HEK293 (cell line): Measurements from ENCODE around the gene NARS2.

ENCODE experiments used
- CTCF ChIA-PET: fragments of 350-600 bp; formaldehyde crosslinking; extraction: SDS; loops from one replicate; lab custom pipeline; 2021; ENCODE audit warnings: antibody characterized with exemption; lab: Yijun Ruan, JAX
- POLR2A ChIA-PET: fragments of 300-600 bp; formaldehyde crosslinking; extraction: SDS; loops from one replicate; lab custom pipeline; 2020; ENCODE audit warnings: antibody characterized with exemption, inconsistent platforms; lab: Yijun Ruan, JAX
- H3K27ac ChIP-seq: fragments of 200-500 bp; sonication (Bioruptor generic); 2 replicates; pipeline ENCODE4 v1.5.1; 2014; ENCODE audit warnings: low read depth, low read length, control low read depth, inconsistent platforms; ENCODE audit errors: extremely low read depth
- H3K36me3 ChIP-seq, 2 experiments: fragments of 200-500 bp in 1 of 2; sonication (Bioruptor generic) in 1 of 2; 1 replicate in 1 of 2; 2 replicates in 1 of 2; pipeline ENCODE4 v1.5.1; 2014 to 2017; ENCODE audit warnings: inconsistent platforms in 2 of 2, low read length in 2 of 2; ENCODE audit not compliant: control insufficient read depth in 2 of 2, insufficient read depth in 1 of 2
- H3K4me1 ChIP-seq: fragments of 200-500 bp; sonication (Bioruptor generic); 2 replicates; pipeline ENCODE4 v1.5.1; 2014; ENCODE audit warnings: mild to moderate bottlenecking, low read length, inconsistent platforms; ENCODE audit not compliant: control insufficient read depth, insufficient read depth
- H3K4me3 ChIP-seq: 2 replicates; pipeline ENCODE4 v1.5.1; 2011; ENCODE audit warnings: low read depth, mild to moderate bottlenecking, control low read depth, low read length, moderate library complexity
- H3K9me3 ChIP-seq: fragments of 200-500 bp; sonication (Bioruptor generic); 2 replicates; pipeline ENCODE4 v1.5.1; 2014; ENCODE audit warnings: low read depth, low read length, inconsistent platforms; ENCODE audit not compliant: control insufficient read depth, insufficient read depth
- KLF10 ChIP-seq: fragments of 450-650 bp; IDR thresholded peaks from 2 replicates; pipeline ENCODE4 v1.5.1; 2018; ENCODE audit warnings: missing biosample characterization, mild to moderate bottlenecking, missing genetic modification characterization
- PRDM10 ChIP-seq: fragments of 450-650 bp; formaldehyde crosslinking; IDR thresholded peaks from 2 replicates; pipeline ENCODE4 v1.5.1; 2016; ENCODE audit warnings: missing biosample characterization, missing genetic modification characterization
- ZBTB17 ChIP-seq: fragments of 450-650 bp; formaldehyde crosslinking; IDR thresholded peaks from 2 replicates; pipeline ENCODE4 v1.5.1; 2016; ENCODE audit warnings: missing biosample characterization, missing genetic modification characterization
- ZNF18 ChIP-seq: fragments of 450-650 bp; formaldehyde crosslinking; IDR thresholded peaks from 2 replicates; pipeline ENCODE4 v1.5.1; 2016; ENCODE audit warnings: missing biosample characterization, missing genetic modification characterization
- ZNF223 ChIP-seq: fragments of 450-650 bp; formaldehyde crosslinking; IDR thresholded peaks from 2 replicates; pipeline ENCODE4 v1.5.1; 2016; ENCODE audit warnings: missing biosample characterization, missing genetic modification characterization
- ZNF24 ChIP-seq: fragments of 450-650 bp; formaldehyde crosslinking; IDR thresholded peaks from 2 replicates; pipeline ENCODE4 v1.5.1; 2016; ENCODE audit warnings: missing biosample characterization, missing genetic modification characterization
- ZNF302 ChIP-seq: fragments of 450-650 bp; formaldehyde crosslinking; IDR thresholded peaks from 2 replicates; pipeline ENCODE4 v1.5.1; 2016; ENCODE audit warnings: missing biosample characterization, missing genetic modification characterization, low read depth
- ZNF555 ChIP-seq: fragments of 450-650 bp; formaldehyde crosslinking; conservative IDR thresholded peaks from 2 replicates; pipeline ENCODE4 v1.5.1; 2017; ENCODE audit warnings: missing biosample characterization, mild to moderate bottlenecking, missing genetic modification characterization, inconsistent platforms
- ZNF571 ChIP-seq: fragments of 450-650 bp; formaldehyde crosslinking; IDR thresholded peaks from 2 replicates; pipeline ENCODE4 v1.5.0; 2017; ENCODE audit warnings: missing biosample characterization, missing genetic modification characterization
- ZNF654 ChIP-seq: fragments of 450-650 bp; formaldehyde crosslinking; IDR thresholded peaks from 2 replicates; pipeline ENCODE4 v1.5.1; 2016; ENCODE audit warnings: low read depth, missing biosample characterization, missing genetic modification characterization
- ZNF670 ChIP-seq: fragments of 450-650 bp; formaldehyde crosslinking; IDR thresholded peaks from 2 replicates; pipeline ENCODE4 v1.5.1; 2016; ENCODE audit warnings: missing biosample characterization, missing genetic modification characterization, low read depth
- ZNF792 ChIP-seq: fragments of 450-650 bp; formaldehyde crosslinking; IDR thresholded peaks from 2 replicates; pipeline ENCODE4 v1.5.1; 2016; ENCODE audit warnings: missing biosample characterization, missing genetic modification characterization
- ZNF843 ChIP-seq: fragments of 450-650 bp; formaldehyde crosslinking; IDR thresholded peaks from 2 replicates; pipeline ENCODE4 v1.5.1; 2016; ENCODE audit warnings: missing biosample characterization, missing genetic modification characterization
- TF ChIP-seq, protein P1 (sequence below): fragments of 450-650 bp; formaldehyde crosslinking; IDR thresholded peaks from 2 replicates; pipeline ENCODE4 v1.5.1; 2016; ENCODE audit warnings: missing biosample characterization, missing genetic modification characterization
- TF ChIP-seq, protein P2 (sequence below): fragments of 450-650 bp; formaldehyde crosslinking; IDR thresholded peaks from 2 replicates; pipeline ENCODE4 v1.5.1; 2016; ENCODE audit warnings: missing biosample characterization, missing genetic modification characterization

The NARS2 gene

GRCh38 chr11:78539506-78539905 is 35.2 kb downstream of the NARS2 start:
- no peak overlapping the region for H3K27ac ChIP-seq
- H3K9me3 ChIP-seq: no peaks in the 10 kb centered on the region
- H3K36me3 ChIP-seq: peaks cover 0 to 18% of the 10 kb centered on the region in 2 experiments; a peak in 1 of 3 replicates
- TF ChIP-seq, protein P1, sequence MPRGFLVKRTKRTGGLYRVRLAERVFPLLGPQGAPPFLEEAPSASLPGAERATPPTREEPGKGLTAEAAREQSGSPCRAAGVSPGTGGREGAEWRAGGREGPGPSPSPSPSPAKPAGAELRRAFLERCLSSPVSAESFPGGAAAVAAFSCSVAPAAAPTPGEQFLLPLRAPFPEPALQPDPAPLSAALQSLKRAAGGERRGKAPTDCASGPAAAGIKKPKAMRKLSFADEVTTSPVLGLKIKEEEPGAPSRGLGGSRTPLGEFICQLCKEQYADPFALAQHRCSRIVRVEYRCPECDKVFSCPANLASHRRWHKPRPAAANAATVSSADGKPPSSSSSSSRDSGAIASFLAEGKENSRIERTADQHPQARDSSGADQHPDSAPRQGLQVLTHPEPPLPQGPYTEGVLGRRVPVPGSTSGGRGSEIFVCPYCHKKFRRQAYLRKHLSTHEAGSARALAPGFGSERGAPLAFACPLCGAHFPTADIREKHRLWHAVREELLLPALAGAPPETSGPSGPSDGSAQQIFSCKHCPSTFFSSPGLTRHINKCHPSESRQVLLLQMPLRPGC (tag by site-specific recombination): no peak
- no peak for TF ChIP-seq ZNF223
- TF ChIP-seq ZNF792 (tag by site-specific recombination): no peak
- CTCF ChIA-PET: interaction anchor here (0.8 to 1.3 kb wide), 2 partner anchors 25 kb away, joined by 4 read pairs; no protein-coding TSS in a partner anchor
- no peaks in the 10 kb centered on the region for H3K4me1 ChIP-seq
- H3K4me3 ChIP-seq: no peak overlapping the region
- POLR2A ChIA-PET: no interaction called here

- TF ChIP-seq ZNF18 (tag by site-specific recombination) (no peak), ZNF302 (no peak), ZNF843 (tag by site-specific recombination) (no peak), KLF10 (no peak), ZNF555 (tag by site-specific recombination) (no peak), ZNF24 (tag by site-specific recombination) (no peak), ZNF571 (tag by site-specific recombination) (no peak), ZNF654 (tag by site-specific recombination) (no peak), ZNF670 (no peak), ZBTB17 (tag by site-specific recombination) (no peak), PRDM10 (no peak)
- TF ChIP-seq, protein P2, sequence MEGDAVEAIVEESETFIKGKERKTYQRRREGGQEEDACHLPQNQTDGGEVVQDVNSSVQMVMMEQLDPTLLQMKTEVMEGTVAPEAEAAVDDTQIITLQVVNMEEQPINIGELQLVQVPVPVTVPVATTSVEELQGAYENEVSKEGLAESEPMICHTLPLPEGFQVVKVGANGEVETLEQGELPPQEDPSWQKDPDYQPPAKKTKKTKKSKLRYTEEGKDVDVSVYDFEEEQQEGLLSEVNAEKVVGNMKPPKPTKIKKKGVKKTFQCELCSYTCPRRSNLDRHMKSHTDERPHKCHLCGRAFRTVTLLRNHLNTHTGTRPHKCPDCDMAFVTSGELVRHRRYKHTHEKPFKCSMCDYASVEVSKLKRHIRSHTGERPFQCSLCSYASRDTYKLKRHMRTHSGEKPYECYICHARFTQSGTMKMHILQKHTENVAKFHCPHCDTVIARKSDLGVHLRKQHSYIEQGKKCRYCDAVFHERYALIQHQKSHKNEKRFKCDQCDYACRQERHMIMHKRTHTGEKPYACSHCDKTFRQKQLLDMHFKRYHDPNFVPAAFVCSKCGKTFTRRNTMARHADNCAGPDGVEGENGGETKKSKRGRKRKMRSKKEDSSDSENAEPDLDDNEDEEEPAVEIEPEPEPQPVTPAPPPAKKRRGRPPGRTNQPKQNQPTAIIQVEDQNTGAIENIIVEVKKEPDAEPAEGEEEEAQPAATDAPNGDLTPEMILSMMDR (tag by site-specific recombination): no peak
- CTCF ChIA-PET: interaction anchor here (0.6 kb wide), 2 partner anchors 822 to 860 kb away, joined by 3 to 4 read pairs; no protein-coding TSS in a partner anchor
- POLR2A ChIA-PET: no interaction called here
- Histone ChIP-seq H3K4me1 (no peaks in the 10 kb centered on the region), H3K4me3 (no peak overlapping the region), H3K36me3 (peaks cover 0 to 18% of the 10 kb centered on the region in 2 experiments; a peak in 1 of 3 replicates), H3K9me3 (no peaks in the 10 kb centered on the region), H3K27ac (no peak overlapping the region)
Measured at GRCh38 chr11:78536933-78537332, 37.7 kb downstream of the NARS2 start.
